ENCODE results near the gene RNU1-2.
A peak's percentile ranks its signal among the peaks of the same experiment; 100 is the strongest.
"Not testable (repeated sequence)": the region's sequence is repeated elsewhere in the genome, so short reads cannot be mapped to it uniquely, and the experiment has no call there.

RNU1-2 gene

DNA sequence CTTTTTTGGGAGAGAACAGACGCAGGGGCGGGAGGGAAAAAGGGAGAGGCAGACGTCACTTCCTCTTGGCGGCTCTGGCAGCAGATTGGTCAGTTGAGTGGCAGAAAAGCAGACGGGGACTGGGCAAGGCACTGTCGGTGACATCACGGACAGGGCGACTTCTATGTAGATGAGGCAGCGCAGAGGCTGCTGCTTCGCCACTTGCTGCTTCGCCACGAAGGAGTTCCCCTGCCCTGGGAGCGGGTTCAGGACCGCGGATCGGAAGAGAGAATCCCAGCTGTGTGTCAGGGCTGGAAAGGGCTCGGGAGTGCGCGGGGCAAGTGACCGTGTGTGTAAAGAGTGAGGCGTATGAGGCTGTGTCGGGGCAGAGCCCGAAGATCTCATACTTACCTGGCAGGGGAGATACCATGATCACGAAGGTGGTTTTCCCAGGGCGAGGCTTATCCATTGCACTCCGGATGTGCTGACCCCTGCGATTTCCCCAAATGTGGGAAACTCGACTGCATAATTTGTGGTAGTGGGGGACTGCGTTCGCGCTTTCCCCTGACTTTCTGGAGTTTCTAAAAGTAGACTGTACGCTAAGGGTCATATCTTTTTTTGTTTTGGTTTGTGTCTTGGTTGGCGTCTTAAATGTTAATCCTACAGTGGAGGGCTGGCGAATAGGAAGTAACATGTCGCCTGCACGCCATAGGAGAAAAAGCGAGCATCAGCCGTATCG lies at the start of gene RNU1-2:
RNU1-2 (plus strand) TSS at position 383 of the 718 bp plus-strand sequence.
- H3K4me1 Mint-ChIP-seq (ENCODE audit: low read depth) = peaks cover 25% of the 10 kb centered on the region
- not testable (repeated sequence) for H3K36me3 Mint-ChIP-seq (ENCODE audit: low read depth); H3K9me3 Mint-ChIP-seq
- peak; percentile 83 for DNase-seq (ENCODE audit: low spot score)
- H3K27me3 Mint-ChIP-seq (ENCODE audit: low read depth) = peaks cover 21% of the 10 kb centered on the region
- peak within 1 kb of the TSS; percentile 100 for H3K27ac Mint-ChIP-seq
- H3K4me3 Mint-ChIP-seq = peak within 1 kb of the TSS; percentile 80

DNA sequence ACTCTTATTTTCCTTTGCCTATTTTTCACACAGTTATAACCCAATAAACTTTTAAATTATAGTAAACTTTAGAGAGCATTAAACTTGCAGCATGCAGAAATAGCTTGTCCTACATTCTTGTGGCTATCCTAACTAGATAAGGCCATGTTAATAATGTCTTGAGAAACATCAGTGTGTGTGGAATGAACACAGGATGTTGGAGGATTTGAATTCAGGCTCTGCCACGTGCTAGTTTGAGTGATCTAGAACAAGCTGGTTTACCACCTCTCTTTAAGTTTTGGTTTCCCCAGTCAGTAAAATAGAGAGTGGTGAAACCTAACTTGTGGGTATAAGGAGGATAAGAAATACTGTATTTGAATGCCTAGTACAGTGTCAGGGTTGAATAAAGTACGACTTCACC lies 39.6 kb upstream of the RNU1-2 start:
- H3K36me3 Mint-ChIP-seq (ENCODE audit: low read depth); H3K9me3 Mint-ChIP-seq; H3K27ac Mint-ChIP-seq; H3K27me3 Mint-ChIP-seq (ENCODE audit: low read depth); H3K4me3 Mint-ChIP-seq; H3K4me1 Mint-ChIP-seq (ENCODE audit: low read depth); DNase-seq (ENCODE audit: low spot score): not testable (repeated sequence)

DNA sequence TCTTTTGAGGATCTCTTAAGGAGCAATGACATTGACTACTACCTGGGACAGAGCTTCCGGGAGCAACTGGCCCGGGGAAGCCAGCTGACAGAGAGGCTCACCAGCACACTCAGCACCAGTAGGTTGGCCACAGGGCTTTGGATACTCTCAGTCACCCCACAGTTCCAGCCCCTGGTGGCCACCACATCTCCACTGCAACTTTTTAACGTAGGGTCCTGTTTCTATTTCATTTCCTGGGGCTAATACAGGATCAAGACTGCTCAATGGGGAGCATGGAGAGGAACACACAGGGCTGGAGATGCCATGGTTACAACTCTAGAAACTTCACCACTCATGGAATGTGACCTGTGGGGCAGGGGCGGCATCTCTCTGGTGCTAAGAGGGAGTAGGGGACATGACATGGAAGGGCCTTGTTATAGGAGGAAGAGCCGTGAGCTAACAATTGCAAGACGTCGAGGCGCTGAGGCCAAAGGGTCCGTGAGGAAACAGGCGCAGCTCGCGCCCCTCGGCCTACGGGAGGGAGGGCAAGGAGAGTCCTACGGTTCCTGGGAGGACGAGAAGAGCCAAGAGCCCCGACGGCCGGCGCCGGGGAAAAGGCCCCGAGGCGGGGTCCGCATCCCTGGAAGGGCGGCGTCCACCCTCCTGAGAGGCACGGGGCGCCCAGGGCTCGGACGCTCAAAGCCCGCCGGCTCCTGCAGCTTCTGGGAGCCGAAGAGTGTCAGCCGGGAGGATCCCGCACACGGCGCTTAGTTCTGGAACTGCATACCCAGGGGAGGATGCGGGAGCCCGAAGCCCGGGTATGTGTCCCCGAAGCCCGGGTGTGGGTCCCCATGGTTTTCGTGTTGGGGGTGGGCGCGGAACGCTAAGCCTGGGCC lies 36.4 kb upstream of the RNU1-2 start:
- H3K9me3 Mint-ChIP-seq; H3K4me1 Mint-ChIP-seq (ENCODE audit: low read depth); DNase-seq (ENCODE audit: low spot score); H3K27ac Mint-ChIP-seq; H3K4me3 Mint-ChIP-seq; H3K27me3 Mint-ChIP-seq (ENCODE audit: low read depth); H3K36me3 Mint-ChIP-seq (ENCODE audit: low read depth): not testable (repeated sequence)

DNA sequence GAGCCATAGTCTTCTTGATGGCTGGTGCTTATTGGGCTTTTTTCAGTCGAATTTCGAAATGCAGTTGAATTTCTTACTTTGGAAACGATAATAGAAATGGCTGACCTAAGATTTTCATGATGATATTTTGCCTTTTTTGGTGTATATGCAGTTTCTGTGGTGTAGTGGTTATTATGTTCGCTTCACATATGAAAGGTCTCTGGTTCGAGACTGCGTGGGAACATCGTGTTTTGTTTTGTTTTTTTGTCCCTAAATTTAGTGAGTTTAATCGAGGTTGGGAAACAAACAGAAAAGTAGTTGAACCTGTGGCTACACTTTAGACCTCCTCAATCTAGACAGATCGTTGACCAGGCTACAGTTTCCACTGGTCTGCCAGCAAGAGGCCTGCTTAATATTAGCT lies 35.7 kb upstream of the RNU1-2 start:
- H3K27ac Mint-ChIP-seq; H3K27me3 Mint-ChIP-seq (ENCODE audit: low read depth); H3K36me3 Mint-ChIP-seq (ENCODE audit: low read depth); DNase-seq (ENCODE audit: low spot score); H3K9me3 Mint-ChIP-seq; H3K4me1 Mint-ChIP-seq (ENCODE audit: low read depth); H3K4me3 Mint-ChIP-seq: not testable (repeated sequence)

DNA sequence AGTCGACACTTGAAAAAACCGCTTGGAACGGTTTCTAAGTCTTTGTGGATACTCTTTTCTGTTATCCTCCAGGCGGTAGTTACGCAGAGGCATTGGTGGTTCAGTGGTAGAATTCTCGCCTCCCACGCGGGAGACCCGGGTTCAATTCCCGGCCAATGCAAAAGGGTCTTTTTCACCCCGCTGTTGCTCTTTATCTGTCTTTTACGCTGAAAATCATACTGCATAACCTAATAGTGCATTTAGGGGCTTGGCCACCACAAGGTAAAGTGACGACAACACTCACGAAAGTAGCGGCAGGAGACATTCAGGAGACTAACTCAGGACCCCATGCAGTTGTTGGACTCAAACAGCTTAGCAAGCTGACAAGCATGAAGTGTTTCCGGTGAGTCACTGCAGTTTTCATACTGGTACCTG lies 33.9 kb upstream of the RNU1-2 start:
- H3K27ac Mint-ChIP-seq; H3K4me1 Mint-ChIP-seq (ENCODE audit: low read depth); H3K4me3 Mint-ChIP-seq; H3K9me3 Mint-ChIP-seq; DNase-seq (ENCODE audit: low spot score); H3K36me3 Mint-ChIP-seq (ENCODE audit: low read depth); H3K27me3 Mint-ChIP-seq (ENCODE audit: low read depth): not testable (repeated sequence)

DNA sequence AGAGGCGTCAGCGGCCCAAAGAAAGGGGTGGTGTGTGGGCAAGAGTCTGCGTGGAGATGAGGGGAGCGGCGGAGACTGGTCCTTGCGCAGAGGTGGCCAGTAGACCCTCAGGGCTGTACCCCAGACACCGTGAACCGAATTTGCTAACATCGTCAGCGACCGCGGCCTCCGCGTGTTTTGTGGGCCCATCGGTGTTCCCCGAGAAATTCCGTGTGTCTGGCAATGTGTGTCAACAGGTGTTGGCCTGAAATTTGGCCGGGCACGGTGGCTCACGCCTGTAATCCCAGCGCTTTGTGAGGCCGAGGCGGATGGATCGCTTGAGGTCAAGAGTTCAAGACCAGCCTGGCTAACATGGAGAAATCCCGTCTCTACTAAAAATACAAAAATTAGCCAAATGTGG lies 33.4 kb upstream of the RNU1-2 start:
- H3K4me3 Mint-ChIP-seq; DNase-seq (ENCODE audit: low spot score); H3K9me3 Mint-ChIP-seq; H3K27me3 Mint-ChIP-seq (ENCODE audit: low read depth); H3K36me3 Mint-ChIP-seq (ENCODE audit: low read depth); H3K4me1 Mint-ChIP-seq (ENCODE audit: low read depth); H3K27ac Mint-ChIP-seq: not testable (repeated sequence)

DNA sequence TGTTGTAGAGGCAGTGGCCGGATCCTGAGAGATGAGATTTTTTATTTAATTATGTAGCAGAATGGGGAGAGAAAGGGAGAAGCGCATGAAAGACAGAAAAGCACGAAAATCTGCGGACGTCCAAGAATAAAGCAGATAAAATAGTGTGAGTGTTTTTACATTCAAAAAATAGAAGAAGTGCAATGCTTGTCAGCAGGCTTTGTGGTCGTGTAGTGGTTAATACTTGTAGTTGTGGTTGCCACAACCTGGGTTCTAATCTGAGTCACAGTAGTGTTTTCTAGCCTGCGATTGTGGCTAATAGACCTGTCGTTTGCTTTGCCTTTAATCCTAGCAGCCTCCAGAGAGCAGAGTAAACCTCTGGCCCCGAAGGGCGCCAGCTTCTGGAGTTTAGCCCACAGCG lies 32.8 kb upstream of the RNU1-2 start:
- H3K4me3 Mint-ChIP-seq; H3K4me1 Mint-ChIP-seq (ENCODE audit: low read depth); H3K27me3 Mint-ChIP-seq (ENCODE audit: low read depth); H3K36me3 Mint-ChIP-seq (ENCODE audit: low read depth); DNase-seq (ENCODE audit: low spot score); H3K27ac Mint-ChIP-seq; H3K9me3 Mint-ChIP-seq: not testable (repeated sequence)

DNA sequence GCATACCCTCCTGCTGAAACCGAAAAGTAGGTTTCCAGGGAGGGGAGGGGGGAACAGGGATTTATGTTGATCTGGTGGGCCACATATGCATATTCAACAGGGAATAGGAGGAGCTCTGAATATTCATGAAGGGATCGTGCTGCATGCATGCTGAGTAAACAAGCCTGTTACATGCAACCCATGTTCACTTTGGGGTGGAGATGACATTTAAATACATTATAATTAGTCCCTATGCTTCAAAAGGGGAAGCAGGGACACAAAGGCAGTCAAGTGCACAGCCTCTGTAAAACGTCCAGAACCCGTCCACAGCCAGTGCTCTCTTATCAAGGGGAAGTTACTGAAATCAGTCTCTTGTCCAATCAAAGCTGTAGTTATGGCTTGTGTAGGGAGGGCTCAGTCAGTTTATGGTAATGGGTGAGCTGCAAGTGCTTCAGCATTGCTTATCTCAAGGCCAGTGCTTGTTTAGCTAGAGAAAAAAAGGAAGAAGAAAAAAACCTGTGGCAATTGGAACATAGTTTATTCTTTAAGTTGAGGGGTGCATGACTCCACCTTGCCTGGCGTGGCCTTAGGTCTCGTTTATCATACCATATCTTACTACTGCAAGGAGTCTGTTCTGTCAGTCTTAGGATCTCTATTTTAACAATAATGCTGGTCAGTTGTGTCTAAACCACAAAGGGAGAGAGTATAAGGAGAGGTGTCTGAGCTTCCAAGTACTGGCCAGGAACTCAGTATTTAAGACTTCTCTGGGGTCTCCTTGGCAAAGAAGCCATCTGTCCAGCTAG lies 28.7 kb upstream of the RNU1-2 start:
- peaks cover 18% of the 10 kb centered on the region for H3K27me3 Mint-ChIP-seq (ENCODE audit: low read depth)
- not testable (repeated sequence) for H3K36me3 Mint-ChIP-seq (ENCODE audit: low read depth); H3K27ac Mint-ChIP-seq; H3K9me3 Mint-ChIP-seq; H3K4me1 Mint-ChIP-seq (ENCODE audit: low read depth); H3K4me3 Mint-ChIP-seq; DNase-seq (ENCODE audit: low spot score)

DNA sequence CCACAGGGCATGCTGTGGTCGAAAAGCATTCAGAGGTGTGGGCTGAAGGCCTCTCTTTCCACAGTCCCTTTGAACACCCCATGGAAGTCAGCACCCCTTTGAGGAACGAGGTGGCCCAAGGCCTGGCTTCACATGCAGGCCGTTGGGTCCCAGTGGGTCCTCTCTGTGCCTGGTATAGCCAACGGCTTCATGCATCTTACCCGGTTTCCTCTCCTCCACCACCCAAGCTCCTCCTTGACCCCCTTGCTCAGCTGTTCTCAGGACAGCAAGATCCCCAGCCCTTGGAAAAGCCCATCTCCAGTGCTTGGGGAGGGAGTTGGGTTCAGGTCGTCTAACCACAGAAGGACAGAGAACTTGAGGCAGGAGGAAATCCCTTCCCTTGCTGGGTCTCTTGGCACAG lies 27.0 kb upstream of the RNU1-2 start:
- not testable (repeated sequence) for H3K36me3 Mint-ChIP-seq (ENCODE audit: low read depth); H3K4me3 Mint-ChIP-seq; H3K27ac Mint-ChIP-seq; DNase-seq (ENCODE audit: low spot score); H3K4me1 Mint-ChIP-seq (ENCODE audit: low read depth); H3K9me3 Mint-ChIP-seq
- H3K27me3 Mint-ChIP-seq (ENCODE audit: low read depth) = peaks cover 25% of the 10 kb centered on the region

DNA sequence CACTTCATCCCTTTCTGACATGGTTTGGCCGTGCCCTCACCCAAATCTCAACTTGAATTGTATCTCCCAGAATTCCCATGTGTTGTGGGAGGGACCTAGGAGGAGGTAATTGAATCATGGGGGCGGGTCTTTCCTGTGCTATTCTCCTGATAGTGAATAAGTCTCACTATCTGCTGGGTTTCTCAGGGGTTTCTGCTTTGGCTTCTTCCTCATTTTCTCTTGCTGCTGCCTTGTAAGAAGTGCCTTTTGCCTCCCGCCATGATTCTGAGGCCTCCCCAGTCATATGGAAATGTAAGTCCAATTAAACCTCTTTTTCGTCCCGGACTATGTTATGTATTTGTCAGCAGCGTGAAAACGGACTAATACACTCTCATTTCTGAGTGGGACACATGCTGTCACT lies 25.8 kb upstream of the RNU1-2 start:
- DNase-seq (ENCODE audit: low spot score); H3K27ac Mint-ChIP-seq; H3K36me3 Mint-ChIP-seq (ENCODE audit: low read depth); H3K4me1 Mint-ChIP-seq (ENCODE audit: low read depth); H3K4me3 Mint-ChIP-seq; H3K9me3 Mint-ChIP-seq: not testable (repeated sequence)
- peaks cover 27% of the 10 kb centered on the region for H3K27me3 Mint-ChIP-seq (ENCODE audit: low read depth)

DNA sequence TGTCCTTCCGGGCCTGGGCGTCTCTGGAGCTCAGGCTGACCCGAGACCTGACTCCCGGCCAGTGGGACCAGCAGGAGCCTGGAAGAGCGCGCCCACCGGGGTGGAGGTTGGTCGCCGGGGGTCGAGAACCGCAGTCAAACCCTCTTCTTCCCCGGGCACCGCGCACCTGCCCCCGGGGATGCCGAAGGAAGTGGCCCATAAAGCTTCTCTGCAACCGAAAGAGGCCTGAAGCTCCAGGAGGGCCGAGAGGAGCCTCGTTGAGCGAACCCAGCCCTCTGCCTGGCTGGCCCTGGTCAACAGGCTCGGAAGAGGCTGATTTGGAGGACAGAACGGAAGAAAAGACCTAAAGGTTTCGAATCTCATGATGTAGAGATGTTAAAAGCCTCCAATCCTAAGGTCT lies 24.6 kb upstream of the RNU1-2 start:
- H3K4me3 Mint-ChIP-seq; H3K4me1 Mint-ChIP-seq (ENCODE audit: low read depth); H3K27ac Mint-ChIP-seq; H3K36me3 Mint-ChIP-seq (ENCODE audit: low read depth); H3K9me3 Mint-ChIP-seq; DNase-seq (ENCODE audit: low spot score): not testable (repeated sequence)
- H3K27me3 Mint-ChIP-seq (ENCODE audit: low read depth) = peaks cover 37% of the 10 kb centered on the region

DNA sequence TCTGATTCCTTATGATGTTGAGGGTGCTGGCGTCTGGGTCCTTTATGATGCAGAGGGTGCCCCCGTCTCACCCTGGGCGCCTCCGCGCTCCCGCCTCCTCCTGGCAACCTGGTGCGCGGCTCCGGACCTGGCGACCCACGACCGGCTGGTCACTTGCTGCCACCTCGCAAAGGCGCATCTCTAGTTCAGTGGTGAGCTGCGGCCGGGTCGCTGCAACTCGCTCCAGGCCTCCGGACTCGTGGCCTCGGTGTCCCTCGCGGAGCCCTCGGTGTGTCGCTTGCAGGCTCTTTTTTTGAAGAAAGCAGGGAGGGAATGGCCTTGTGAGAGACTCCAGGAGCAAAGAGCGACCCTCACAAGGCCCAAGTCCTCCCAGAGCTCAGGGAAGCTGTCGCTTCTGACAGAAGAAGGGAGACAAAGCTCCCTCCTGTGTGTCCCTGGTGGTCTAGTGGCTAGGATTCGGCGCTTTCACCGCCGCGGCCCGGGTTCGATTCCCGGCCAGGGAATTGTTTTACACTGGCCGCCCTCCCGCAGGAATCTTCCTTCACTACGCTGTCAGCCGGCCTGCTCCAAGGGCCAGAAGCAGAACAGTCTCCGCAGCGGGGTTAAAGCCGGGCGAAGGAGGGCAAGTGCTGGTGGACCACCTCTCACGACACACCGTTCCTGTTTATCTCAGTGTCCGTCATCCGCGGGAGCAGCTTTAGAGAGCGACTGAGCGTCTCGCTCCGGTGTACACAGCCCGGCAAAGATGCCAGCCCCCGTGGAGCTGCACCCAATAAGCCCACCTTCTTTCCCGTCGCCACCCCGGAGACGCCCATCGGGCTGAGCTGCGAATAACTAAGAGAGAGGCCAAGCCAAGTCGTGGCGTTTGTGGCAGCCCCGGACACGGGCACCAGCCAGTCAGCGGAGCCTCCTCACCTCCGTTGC lies 23.4 kb upstream of the RNU1-2 start:
- not testable (repeated sequence) for DNase-seq (ENCODE audit: low spot score); H3K4me3 Mint-ChIP-seq; H3K27ac Mint-ChIP-seq

DNA sequence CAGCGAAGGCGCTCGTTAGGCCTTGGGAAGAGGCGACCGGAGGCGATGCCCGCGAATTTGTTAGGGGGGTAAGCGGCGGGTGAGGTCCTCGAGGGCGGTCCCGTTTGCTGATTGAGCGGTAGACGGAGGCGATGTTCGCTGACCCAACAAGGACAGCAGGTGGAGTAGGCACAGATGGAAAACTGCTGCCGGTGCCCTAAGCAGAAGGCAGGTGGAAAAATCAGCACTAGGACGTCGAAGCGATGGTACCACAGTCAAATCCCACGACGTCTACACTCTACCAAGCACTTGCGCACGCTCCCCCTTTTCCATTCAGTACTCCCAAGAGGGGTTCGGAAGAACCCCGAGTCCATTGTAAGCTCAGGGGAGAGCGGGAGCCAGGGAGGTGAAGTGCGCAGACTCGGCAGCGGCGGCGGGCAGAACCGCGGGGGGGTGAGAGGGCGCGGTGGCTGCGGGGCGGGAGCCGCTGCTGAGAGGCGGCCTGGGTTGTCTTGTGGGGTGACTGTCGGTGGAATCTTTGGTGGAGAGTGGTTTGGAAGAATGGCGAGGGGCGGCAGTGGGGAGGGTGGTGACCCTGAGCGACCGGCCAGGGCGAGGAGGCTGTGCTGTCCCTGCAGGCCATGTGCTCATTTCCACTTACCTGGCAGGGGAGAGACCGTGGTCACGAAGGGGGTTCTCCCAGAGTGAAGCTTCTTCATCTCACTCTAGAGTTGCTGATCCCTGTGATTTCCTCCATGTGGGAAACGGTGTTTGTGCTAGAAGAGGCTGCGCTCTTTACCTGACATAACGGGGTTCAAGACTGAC lies 22.5 kb upstream of the RNU1-2 start:
- Mint-ChIP-seq H3K27me3 (ENCODE audit: low read depth) (peaks cover 47% of the 10 kb centered on the region), H3K4me3 (peak overlapping the region; percentile 51)
- H3K36me3 Mint-ChIP-seq (ENCODE audit: low read depth); DNase-seq (ENCODE audit: low spot score); H3K9me3 Mint-ChIP-seq; H3K4me1 Mint-ChIP-seq (ENCODE audit: low read depth); H3K27ac Mint-ChIP-seq: not testable (repeated sequence)

More for the DNA sequence above, 23.4 kb upstream of the RNU1-2 start:
- H3K27me3 Mint-ChIP-seq (ENCODE audit: low read depth) = peaks cover 44% of the 10 kb centered on the region
- not testable (repeated sequence) for H3K4me1 Mint-ChIP-seq (ENCODE audit: low read depth); H3K36me3 Mint-ChIP-seq (ENCODE audit: low read depth); H3K9me3 Mint-ChIP-seq

Data from T-helper 2 cell treated with Interferon-gamma antibody and Interleukin-4, amounts not matched to agents 5 μg/mL and 100 μg/mL, for 36 hours (primary cell).